H9 (cell line): ENCODE data around the gene AK4. TPM values are rescaled to one million over a fixed set of nuclear protein-coding genes. Genes with fewer than 3 reads are reported as not detected.
A peak's percentile ranks its signal among the peaks of the same experiment; 100 is the strongest.

ENCODE experiments used
- DNase-seq: peaks from one replicate; pipeline ENCODE4 v3.0.0-alpha.2; 2017
- H2AFZ ChIP-seq: one replicate; pipeline ENCODE4 v1.6.1; 2013; ENCODE audit warnings: mild to moderate bottlenecking, low read length, control low read depth, moderate library complexity
- H2AK5ac ChIP-seq: 2 replicates; pipeline ENCODE4 v1.6.1; 2013; ENCODE audit warnings: low read length, control low read depth, mixed read lengths; ENCODE audit not compliant: insufficient read length
- H2BK120ac ChIP-seq: one replicate; pipeline ENCODE4 v1.6.1; 2013; ENCODE audit warnings: low read depth, mild to moderate bottlenecking, low read length, control low read depth, inconsistent platforms; ENCODE audit not compliant: poor library complexity, severe bottlenecking
- H2BK12ac ChIP-seq: 2 replicates; pipeline ENCODE4 v1.6.1; 2013; ENCODE audit warnings: low read length, control low read depth, mixed read lengths, low read depth; ENCODE audit not compliant: insufficient read length
- H2BK15ac ChIP-seq: 2 replicates; pipeline ENCODE4 v1.6.1; 2013; ENCODE audit warnings: low read depth, low read length, control low read depth
- H2BK20ac ChIP-seq: one replicate; pipeline ENCODE4 v1.6.1; 2013; ENCODE audit warnings: low read depth, mild to moderate bottlenecking, low read length, control low read depth, inconsistent platforms; ENCODE audit not compliant: poor library complexity, severe bottlenecking
- H2BK5ac ChIP-seq: 2 replicates; pipeline ENCODE4 v1.6.1; 2013; ENCODE audit warnings: low read length, control low read depth, mixed read lengths; ENCODE audit not compliant: insufficient read length
- H3K14ac ChIP-seq: 2 replicates; pipeline ENCODE4 v1.6.1; 2013; ENCODE audit warnings: low read length, control low read depth; ENCODE audit not compliant: insufficient read depth
- H3K18ac ChIP-seq: 2 replicates; pipeline ENCODE4 v1.6.1; 2013; ENCODE audit warnings: low read depth, mild to moderate bottlenecking, mixed read lengths, low read length, control low read depth; ENCODE audit not compliant: insufficient read length
- H3K23ac ChIP-seq: 2 replicates; pipeline ENCODE4 v1.6.1; 2013; ENCODE audit warnings: low read length, control low read depth, mixed read lengths, low read depth; ENCODE audit not compliant: insufficient read length
- H3K23me2 ChIP-seq: 2 replicates; pipeline ENCODE4 v1.6.1; 2013; ENCODE audit warnings: low read depth, mild to moderate bottlenecking, mixed read lengths, low read length, control low read depth; ENCODE audit not compliant: insufficient read length, poor library complexity, severe bottlenecking
- H3K27ac ChIP-seq: 2 replicates; pipeline ENCODE4 v1.5.1; 2013; ENCODE audit warnings: low read length, control low read depth, mixed read lengths, low read depth; ENCODE audit not compliant: insufficient read length
- H3K27me3 ChIP-seq: 2 replicates; pipeline ENCODE4 v1.6.1; 2013; ENCODE audit warnings: low read length, control low read depth, inconsistent platforms; ENCODE audit not compliant: insufficient read depth
- H3K4ac ChIP-seq: 2 replicates; pipeline ENCODE4 v1.6.1; 2013; ENCODE audit warnings: low read depth, mild to moderate bottlenecking, control low read depth, inconsistent platforms, low read length, moderate library complexity
- H3K4me1 ChIP-seq: 2 replicates; pipeline ENCODE4 v1.6.1; 2013; ENCODE audit warnings: low read length, control low read depth, inconsistent platforms; ENCODE audit not compliant: insufficient read depth
- H3K4me2 ChIP-seq: 2 replicates; pipeline ENCODE4 v1.6.1; 2013; ENCODE audit warnings: low read length, control low read depth, mixed read lengths; ENCODE audit not compliant: insufficient read length, insufficient read depth
- H3K56ac ChIP-seq: 2 replicates; pipeline ENCODE4 v1.6.1; 2013; ENCODE audit warnings: low read depth, mild to moderate bottlenecking, mixed read lengths, low read length, control low read depth; ENCODE audit not compliant: insufficient read length
- H3K79me1 ChIP-seq: 2 replicates; pipeline ENCODE4 v1.6.1; 2013; ENCODE audit warnings: low read depth, mild to moderate bottlenecking, moderate library complexity, low read length, control low read depth, inconsistent platforms; ENCODE audit not compliant: insufficient read depth, poor library complexity, severe bottlenecking
- H3K79me2 ChIP-seq: 2 replicates; pipeline ENCODE4 v1.6.1; 2013; ENCODE audit warnings: low read length, control low read depth, inconsistent platforms; ENCODE audit not compliant: insufficient read depth
- H3K9ac ChIP-seq: 2 replicates; pipeline ENCODE4 v1.6.1; 2013; ENCODE audit warnings: low read length, control low read depth, mixed read lengths; ENCODE audit not compliant: insufficient read length; ENCODE audit errors: extremely low read depth
- H3K9me3 ChIP-seq: one replicate; pipeline ENCODE4 v1.6.1; 2013; ENCODE audit warnings: low read depth, low read length, inconsistent platforms; ENCODE audit not compliant: control insufficient read depth
- H3T11ph ChIP-seq: one replicate; pipeline ENCODE4 v1.6.1; 2013; ENCODE audit warnings: mild to moderate bottlenecking, low read length, control low read depth, inconsistent platforms
- H4K20me1 ChIP-seq: one replicate; pipeline ENCODE4 v1.6.1; 2013; ENCODE audit not compliant: control insufficient read depth, insufficient read length, insufficient read depth
- H4K5ac ChIP-seq: 2 replicates; pipeline ENCODE4 v1.6.1; 2013; ENCODE audit warnings: low read depth, mild to moderate bottlenecking, mixed read lengths, low read length, control low read depth; ENCODE audit not compliant: insufficient read length
- H4K8ac ChIP-seq: replicated peaks from 2 replicates; pipeline ENCODE4 v1.6.1; 2013; ENCODE audit warnings: low read length, control low read depth, mixed read lengths, low read depth; ENCODE audit not compliant: insufficient read length
- H4K91ac ChIP-seq: 2 replicates; pipeline ENCODE4 v1.6.1; 2013; ENCODE audit warnings: low read depth, mild to moderate bottlenecking, moderate library complexity, mixed read lengths, low read length, control low read depth; ENCODE audit not compliant: insufficient read length
- H3K27ac Mint-ChIP-seq, 3 experiments: 2 replicates in 2 of 3; 3 replicates in 1 of 3; pipeline ENCODE4 v1.8.0; 2020 to 2021; ENCODE audit warnings: mixed read lengths in 3 of 3, mild to moderate bottlenecking in 1 of 3, moderate library complexity in 1 of 3
- H3K27me3 Mint-ChIP-seq: 2 replicates; pipeline ENCODE4 v1.8.0; 2021; ENCODE audit warnings: low read depth, mild to moderate bottlenecking, moderate library complexity, mixed read lengths
- H3K36me3 Mint-ChIP-seq, 3 experiments: 2 replicates in 2 of 3; 3 replicates in 1 of 3; pipeline ENCODE4 v1.8.0; 2020 to 2021; ENCODE audit warnings: low read depth in 3 of 3, mixed read lengths in 3 of 3; ENCODE audit not compliant: insufficient read depth in 1 of 3
- H3K4me1 Mint-ChIP-seq, 2 experiments: 2 replicates each; pipeline ENCODE4 v1.8.0; 2020; ENCODE audit warnings: mixed read lengths in 2 of 2
- H3K4me3 Mint-ChIP-seq, 2 experiments: 2 replicates in 1 of 2; 3 replicates in 1 of 2; pipeline ENCODE4 v1.8.0; 2020 to 2021; ENCODE audit warnings: mild to moderate bottlenecking in 2 of 2, mixed read lengths in 2 of 2, moderate library complexity in 1 of 2
- H3K9me3 Mint-ChIP-seq, 2 experiments: 2 replicates in 1 of 2; 3 replicates in 1 of 2; pipeline ENCODE4 v1.8.0; 2020; ENCODE audit warnings: mild to moderate bottlenecking in 2 of 2, mixed read lengths in 2 of 2, moderate library complexity in 1 of 2
- WGBS: extraction: QIAGEN DNeasy Blood & Tissue Kit; methylation state at CpG from one replicate; pipeline ENCODE4 v1.1.7; 2013; ENCODE audit warnings: missing lambda C conversion rate, low lambda C conversion rate, mixed read lengths; ENCODE audit not compliant: insufficient read length; ENCODE audit errors: extremely low coverage; 5-methylcytosine and 5-hydroxymethylcytosine counted together
- total RNA-seq: library from RNA; stranded (reverse); gene quantifications from 2 replicates; pipeline ENCODE4 v1.2.1, GENCODE V29; 2021
- TF ChIP-seq, protein P1 (sequence below): fragments of 200-600 bp; sonication (generic); conservative IDR thresholded peaks from 3 replicates; pipeline ENCODE4 v1.8.0; 2021; ENCODE audit warnings: antibody characterized with exemption, mild to moderate bottlenecking

Gene AK4
- total RNA-seq, 1 experiment from 2014 or later = 45.6 TPM

- Histone ChIP-seq H3K4me2 (no peak overlapping the region), H2BK20ac (no peak overlapping the region), H4K91ac (no peak overlapping the region), H3K23me2 (no peaks in the 10 kb centered on the region), H3K27me3 (no peaks in the 10 kb centered on the region), H4K5ac (no peak overlapping the region), H2BK120ac (no peak overlapping the region), H3K9me3 (no peaks in the 10 kb centered on the region), H3T11ph (no peak overlapping the region), H4K8ac (no peak overlapping the region), H3K23ac (no peak overlapping the region), H2AFZ (no peak overlapping the region), H4K20me1 (no peaks in the 10 kb centered on the region), H3K4me1 (no peaks in the 10 kb centered on the region), H3K14ac (no peak overlapping the region), H2BK15ac (no peak overlapping the region), H3K18ac (no peak overlapping the region), H3K79me1 (no peaks in the 10 kb centered on the region), H3K9ac (no peak overlapping the region), H2BK5ac (no peak overlapping the region), H3K79me2 (no peaks in the 10 kb centered on the region), H2AK5ac (no peak overlapping the region), H3K27ac (no peak overlapping the region), H2BK12ac (no peak overlapping the region), H3K4ac (no peak overlapping the region), H3K56ac (no peak overlapping the region)
- DNase-seq = no peak
- peaks cover 0 to 3% of the 10 kb centered on the region in 2 experiments; a peak in 1 of 5 replicates for H3K9me3 Mint-ChIP-seq
- TF ChIP-seq, protein P1, sequence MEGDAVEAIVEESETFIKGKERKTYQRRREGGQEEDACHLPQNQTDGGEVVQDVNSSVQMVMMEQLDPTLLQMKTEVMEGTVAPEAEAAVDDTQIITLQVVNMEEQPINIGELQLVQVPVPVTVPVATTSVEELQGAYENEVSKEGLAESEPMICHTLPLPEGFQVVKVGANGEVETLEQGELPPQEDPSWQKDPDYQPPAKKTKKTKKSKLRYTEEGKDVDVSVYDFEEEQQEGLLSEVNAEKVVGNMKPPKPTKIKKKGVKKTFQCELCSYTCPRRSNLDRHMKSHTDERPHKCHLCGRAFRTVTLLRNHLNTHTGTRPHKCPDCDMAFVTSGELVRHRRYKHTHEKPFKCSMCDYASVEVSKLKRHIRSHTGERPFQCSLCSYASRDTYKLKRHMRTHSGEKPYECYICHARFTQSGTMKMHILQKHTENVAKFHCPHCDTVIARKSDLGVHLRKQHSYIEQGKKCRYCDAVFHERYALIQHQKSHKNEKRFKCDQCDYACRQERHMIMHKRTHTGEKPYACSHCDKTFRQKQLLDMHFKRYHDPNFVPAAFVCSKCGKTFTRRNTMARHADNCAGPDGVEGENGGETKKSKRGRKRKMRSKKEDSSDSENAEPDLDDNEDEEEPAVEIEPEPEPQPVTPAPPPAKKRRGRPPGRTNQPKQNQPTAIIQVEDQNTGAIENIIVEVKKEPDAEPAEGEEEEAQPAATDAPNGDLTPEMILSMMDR = no peak
- no peak overlapping the region for H3K4me3 Mint-ChIP-seq
- no peaks in the 10 kb centered on the region for H3K36me3 Mint-ChIP-seq
- 0 out of 7 replicates have a peak overlapping the region, but pooled peaks of 1 of the 3 experiments have one; percentile 25 for H3K27ac Mint-ChIP-seq
- H3K4me1 Mint-ChIP-seq = no peaks in the 10 kb centered on the region
- no peaks in the 10 kb centered on the region; the same call in none of the 2 replicates for H3K27me3 Mint-ChIP-seq
- no CpG with 5 or more reads among the region's 4 CpGs for WGBS
These were observed 33.7 kb upstream of the AK4 start for GRCh38 chr1:65114322-65114721.
